Embryonic facial prominence (tissue), 1 donor: ENCODE data around the gene NR4A3.
"Not testable (repeated sequence)": the region's sequence is repeated elsewhere in the genome, so short reads cannot be mapped to it uniquely, and the experiment has no call there.

Experiments
- DNase-seq: peaks from one replicate; pipeline ENCODE4 v3.0.0-alpha.2; 2016; ENCODE audit errors: extremely low spot score

Gene NR4A3

DNA sequence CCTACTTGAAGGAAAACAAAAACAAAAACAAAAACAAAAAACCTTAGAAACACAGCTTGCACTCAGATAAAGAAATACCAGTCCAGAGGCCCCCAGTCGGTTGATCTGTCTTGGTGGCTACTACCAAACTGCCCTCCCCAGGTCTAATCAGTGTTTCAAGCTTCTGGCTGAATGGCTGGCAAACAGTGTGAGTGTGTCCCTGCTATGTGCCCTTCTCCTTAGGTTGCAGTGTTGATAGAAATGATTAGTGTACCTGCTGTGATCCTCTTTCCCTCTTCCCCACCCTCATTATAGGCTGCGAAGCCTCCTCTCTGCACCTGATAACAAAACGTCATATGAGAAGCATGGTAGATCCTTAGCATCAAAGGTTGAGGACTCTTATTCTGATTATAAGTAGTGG is 12.8 kb downstream of the NR4A3 start:
- DNase-seq, result no peak

GRCh38 chr9:99835142-99835541 is 13.5 kb downstream of the NR4A3 start:
- DNase-seq, result no peak

DNA sequence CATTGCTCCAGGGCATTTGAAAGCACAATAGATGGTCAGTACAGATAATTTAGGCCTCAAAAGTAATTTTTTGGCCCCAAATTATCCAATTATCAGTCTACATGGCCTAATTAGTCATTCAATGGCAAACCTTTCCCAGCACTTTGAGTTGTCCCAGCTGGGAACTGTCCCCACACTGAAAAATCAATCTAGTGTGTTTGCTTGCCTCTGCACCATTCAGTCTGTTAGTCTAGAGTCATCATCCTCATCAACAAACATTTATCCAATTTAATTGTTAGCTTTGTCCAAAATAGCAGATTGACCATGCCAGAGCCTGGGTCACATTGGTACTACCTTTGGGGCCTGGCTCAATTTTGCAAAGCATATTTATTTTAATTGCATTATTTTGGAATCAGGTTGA is 13.9 kb downstream of the NR4A3 start:
- no peak for DNase-seq

DNA sequence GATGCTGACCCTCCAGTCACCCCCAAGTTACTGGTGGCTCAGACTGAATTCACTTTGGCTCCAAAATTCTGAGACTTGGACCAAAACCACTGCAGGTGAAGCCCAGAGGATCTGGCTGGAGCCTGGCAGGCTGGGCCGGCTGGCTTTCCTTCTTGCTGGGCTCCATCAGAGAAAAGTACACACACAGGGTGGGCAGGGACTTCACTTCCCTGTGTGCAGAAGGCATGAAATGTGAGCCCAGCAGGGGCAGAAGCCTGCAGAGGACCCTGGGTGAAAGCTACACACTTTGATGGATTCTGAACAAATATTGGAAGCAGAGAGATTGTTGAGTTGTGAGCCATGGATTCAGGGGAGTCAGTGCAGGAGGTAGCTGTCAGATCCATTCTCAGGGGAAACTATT is 18.4 kb downstream of the NR4A3 start:
- no peak for DNase-seq

GRCh38 chr9:99845063-99845462 is 23.4 kb downstream of the NR4A3 start:
- DNase-seq, result no peak

- DNase-seq, result no peak
Measured at GRCh38 chr9:99848447-99848846, 26.8 kb downstream of the NR4A3 start.

- DNase-seq, result no peak
Measured at GRCh38 chr9:99850736-99851499, 29.2 kb downstream of the NR4A3 start.

- no peak for DNase-seq
Measured at GRCh38 chr9:99851500-99851822, 29.8 kb downstream of the NR4A3 start.

- DNase-seq, result no peak
Measured at GRCh38 chr9:99852617-99853016, 30.9 kb downstream of the NR4A3 start.

GRCh38 chr9:99855467-99856176 is 33.9 kb downstream of the NR4A3 start:
- DNase-seq, result no peak

- not testable (repeated sequence) for DNase-seq
Measured at GRCh38 chr9:99857576-99857975, 35.9 kb downstream of the NR4A3 start.

GRCh38 chr9:99858087-99858486 is 36.4 kb downstream of the NR4A3 start:
- no peak for DNase-seq

DNA sequence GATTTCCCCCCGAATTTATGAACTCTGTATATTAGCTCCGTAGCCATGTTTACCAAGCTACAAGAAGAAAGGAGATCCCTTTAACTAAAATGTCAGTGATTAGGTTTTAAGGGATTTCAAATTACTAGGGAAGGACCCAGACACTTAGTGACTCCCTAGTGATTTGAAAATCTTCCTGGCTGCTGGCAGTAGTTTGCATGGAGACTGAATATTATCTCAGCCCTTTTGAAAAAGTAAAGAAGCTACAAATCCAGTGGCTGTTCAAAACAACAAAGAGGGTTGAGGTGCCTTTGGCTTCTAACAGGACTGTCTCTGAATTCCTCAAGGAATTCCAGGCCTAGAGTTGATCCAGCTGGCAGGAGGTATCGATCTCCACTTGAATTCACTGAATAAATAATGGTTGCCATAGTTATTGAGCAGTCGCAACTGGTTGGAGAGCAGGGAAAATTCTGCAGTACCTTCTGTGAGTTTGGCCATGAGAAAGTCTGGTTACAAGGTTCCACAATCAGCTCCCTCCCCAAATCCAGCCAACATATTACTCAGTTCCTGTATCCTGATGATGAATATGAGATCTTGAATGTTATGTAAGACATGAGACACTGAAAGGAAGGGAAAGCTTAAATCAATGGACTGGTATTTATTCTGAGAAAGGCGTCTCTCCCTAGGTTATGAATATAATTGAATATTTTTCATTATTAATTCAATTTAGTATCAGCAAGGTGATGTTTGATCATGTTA is 37.7 kb downstream of the NR4A3 start:
- no peak for DNase-seq

- no peak for DNase-seq
Measured at GRCh38 chr9:99860266-99860665, 38.6 kb downstream of the NR4A3 start.

DNA sequence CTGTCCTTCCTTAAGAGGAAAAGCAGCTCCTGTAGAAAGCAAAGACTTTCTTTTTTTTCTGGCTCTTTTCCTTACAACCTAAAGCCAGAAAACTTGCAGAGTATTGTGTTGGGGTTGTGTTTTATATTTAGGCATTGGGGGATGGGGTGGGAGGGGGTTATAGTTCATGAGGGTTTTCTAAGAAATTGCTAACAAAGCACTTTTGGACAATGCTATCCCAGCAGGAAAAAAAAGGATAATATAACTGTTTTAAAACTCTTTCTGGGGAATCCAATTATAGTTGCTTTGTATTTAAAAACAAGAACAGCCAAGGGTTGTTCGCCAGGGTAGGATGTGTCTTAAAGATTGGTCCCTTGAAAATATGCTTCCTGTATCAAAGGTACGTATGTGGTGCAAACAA is 42.3 kb downstream of the NR4A3 start:
- DNase-seq, result no peak

DNA sequence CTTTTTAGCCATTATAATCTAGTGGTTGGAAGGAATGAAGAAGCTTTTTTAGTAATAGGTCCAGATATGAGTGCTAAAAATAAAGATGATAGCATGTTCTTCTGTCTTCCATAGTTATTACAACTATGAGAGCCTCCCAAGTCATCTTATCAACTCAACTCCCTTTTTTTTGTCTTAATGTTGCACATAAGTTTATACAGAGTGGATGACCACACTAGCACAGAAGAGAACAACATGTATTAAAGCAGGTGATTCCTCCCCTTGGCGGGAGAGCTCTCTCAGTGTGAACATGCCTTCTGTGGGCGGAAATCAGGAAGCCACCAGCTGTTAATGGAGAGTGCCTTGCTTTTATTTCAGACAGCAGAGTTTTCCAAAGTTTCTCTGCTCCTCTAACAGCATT is 44.7 kb downstream of the NR4A3 start:
- no peak for DNase-seq

DNA sequence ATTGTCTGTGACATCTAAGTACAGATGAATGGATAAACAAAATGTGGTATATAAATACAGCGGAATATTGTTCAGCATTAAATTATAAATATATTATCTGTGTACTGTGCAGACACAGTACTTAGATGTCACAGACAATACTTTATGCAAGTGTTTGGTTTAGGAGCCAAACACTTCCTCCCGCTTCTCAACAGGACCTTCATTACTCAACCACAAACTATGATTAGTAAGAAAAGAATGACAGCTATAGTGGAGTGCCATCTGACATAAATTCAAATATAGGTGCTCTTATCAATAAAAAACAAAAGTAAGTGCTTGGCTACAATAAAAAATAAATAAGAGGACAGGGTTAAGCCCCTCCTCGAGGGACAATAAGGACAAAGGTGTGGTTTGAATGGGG is 45.9 kb downstream of the NR4A3 start:
- no peak for DNase-seq

- no peak for DNase-seq
Measured at GRCh38 chr9:99867968-99868367, 46.3 kb downstream of the NR4A3 start.

- DNase-seq, result no peak
Measured at GRCh38 chr9:99868845-99869244, 47.2 kb downstream of the NR4A3 start.

DNA sequence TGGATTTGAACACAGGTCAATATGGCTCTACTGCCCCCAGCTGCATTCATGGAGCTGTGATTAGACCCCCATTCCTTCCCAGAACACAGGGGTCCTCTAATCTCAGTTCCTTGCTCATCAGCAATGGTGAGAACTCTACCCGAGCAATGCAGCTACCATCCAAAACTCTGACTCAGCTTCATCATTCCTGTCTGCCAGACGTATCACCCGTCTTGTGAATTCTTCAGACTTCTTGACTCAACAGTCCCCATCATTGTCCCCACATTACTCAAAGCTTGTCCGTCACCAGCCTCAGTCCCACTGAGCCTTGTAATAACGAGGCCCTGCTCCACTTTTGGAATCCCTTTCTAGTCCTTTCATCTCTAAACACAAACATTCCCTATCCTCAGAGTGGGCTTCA is 48.4 kb downstream of the NR4A3 start:
- no peak for DNase-seq

- DNase-seq, result no peak
Measured at GRCh38 chr9:99873531-99873930, 51.8 kb downstream of the NR4A3 start.

DNA sequence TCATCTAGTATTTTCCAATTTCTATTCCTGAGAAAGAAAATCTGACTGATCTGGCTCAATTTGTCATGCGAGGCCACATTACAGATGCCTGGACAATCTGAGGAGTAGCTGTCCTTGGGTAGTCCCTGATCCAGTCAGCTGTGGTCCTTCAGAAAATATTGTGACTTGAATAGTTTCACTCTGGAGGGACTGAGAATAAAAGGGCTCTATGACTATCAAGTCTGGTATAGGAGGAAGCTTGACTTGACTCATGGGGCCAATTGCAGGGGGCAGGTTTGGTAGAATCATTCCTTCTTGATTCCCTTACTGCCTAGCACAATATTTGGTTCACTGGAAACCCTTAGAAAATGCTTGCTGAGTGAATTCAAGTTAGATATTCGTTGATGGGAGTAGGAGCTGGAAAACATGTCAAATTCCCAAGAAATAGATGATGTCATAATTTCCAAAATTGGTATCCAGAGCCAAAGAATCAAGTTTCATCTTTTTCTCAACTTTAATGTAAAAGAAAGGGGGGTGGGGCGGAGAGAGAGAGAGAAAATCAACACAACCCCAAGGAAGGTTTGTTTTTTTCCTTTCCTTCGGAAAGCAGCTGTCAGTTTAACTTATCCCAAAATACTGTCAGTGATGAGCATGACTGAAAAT is 52.4 kb downstream of the NR4A3 start:
- no peak for DNase-seq
